Epithelial cell of esophagus (primary cell): ENCODE data around the gene LRRC8A.

Experiments
- DNase-seq: peaks from one replicate; pipeline ENCODE4 v3.0.0; 2010; ENCODE audit warnings: low read depth
- H3K4me3 ChIP-seq: 2 replicates; pipeline ENCODE4 v1.5.1; 2011; ENCODE audit warnings: mild to moderate bottlenecking, low read length, control low read depth
- TF ChIP-seq, protein P1 (sequence below): IDR thresholded peaks from 2 replicates; pipeline ENCODE4 v1.5.1; 2011; ENCODE audit warnings: low read depth, mild to moderate bottlenecking, low read length, control low read depth, inconsistent platforms; ENCODE audit not compliant: insufficient read depth; ENCODE audit errors: missing control alignments

LRRC8A gene

DNA sequence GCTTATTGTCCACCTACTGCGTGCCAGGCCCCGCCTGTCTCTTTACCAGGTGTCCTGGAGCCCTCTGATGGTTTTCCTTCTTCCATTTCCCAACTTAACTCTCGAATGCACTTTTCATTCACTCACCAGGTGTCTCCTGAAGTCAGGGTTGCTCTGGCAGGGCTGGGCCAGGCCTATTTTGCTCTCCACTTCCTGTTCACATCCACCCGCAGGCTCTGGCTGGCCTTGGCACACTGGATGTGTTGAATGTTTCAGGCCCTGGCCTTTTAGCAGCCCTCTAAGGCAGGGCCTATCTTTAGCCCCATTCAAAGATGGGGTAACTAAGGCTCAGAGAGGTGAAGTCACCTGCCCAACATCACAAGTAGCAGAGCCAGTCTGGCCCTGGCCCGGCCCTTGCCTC is 16.4 kb downstream of the LRRC8A start:
- TF ChIP-seq, protein P1, sequence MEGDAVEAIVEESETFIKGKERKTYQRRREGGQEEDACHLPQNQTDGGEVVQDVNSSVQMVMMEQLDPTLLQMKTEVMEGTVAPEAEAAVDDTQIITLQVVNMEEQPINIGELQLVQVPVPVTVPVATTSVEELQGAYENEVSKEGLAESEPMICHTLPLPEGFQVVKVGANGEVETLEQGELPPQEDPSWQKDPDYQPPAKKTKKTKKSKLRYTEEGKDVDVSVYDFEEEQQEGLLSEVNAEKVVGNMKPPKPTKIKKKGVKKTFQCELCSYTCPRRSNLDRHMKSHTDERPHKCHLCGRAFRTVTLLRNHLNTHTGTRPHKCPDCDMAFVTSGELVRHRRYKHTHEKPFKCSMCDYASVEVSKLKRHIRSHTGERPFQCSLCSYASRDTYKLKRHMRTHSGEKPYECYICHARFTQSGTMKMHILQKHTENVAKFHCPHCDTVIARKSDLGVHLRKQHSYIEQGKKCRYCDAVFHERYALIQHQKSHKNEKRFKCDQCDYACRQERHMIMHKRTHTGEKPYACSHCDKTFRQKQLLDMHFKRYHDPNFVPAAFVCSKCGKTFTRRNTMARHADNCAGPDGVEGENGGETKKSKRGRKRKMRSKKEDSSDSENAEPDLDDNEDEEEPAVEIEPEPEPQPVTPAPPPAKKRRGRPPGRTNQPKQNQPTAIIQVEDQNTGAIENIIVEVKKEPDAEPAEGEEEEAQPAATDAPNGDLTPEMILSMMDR: no peak
- no peak overlapping the region for H3K4me3 ChIP-seq
- DNase-seq: no peak

DNA sequence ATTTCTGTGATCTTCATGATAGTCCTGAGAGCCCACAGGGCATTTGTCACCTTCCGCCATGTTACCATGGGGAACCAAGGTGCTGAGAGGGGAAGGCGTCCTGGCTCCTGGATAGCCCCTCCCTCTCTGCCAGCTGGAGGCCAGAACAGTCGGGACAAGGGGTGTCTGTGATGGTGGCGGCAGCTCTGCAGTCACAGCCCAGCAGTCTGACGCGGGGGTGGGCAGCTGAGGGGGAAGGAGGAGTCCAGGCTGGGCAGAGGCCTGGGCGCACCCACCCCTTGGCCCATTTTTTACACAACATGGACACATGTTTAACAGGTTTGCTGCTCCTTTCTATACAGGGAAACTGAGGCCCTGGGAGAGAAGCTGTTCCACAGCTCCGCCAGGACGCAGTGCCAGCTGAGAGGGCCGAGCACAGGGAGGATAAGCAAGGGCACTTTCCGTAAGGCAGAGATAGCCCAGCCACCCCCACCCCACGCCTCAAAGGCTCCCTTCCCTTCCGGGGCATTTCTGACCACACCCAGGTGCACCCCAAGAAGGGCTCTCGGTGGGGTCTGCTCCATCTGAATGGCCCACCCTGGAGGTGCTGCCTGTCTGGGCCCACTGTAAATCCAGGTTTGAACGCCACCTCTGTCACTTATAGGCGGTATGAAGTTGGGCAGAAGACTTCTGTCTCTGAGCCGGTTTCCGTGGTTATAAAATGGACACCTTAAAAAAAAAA is 17.1 kb downstream of the LRRC8A start:
- H3K4me3 ChIP-seq: no peak overlapping the region
- TF ChIP-seq, protein P1: no peak
- no peak for DNase-seq

DNA sequence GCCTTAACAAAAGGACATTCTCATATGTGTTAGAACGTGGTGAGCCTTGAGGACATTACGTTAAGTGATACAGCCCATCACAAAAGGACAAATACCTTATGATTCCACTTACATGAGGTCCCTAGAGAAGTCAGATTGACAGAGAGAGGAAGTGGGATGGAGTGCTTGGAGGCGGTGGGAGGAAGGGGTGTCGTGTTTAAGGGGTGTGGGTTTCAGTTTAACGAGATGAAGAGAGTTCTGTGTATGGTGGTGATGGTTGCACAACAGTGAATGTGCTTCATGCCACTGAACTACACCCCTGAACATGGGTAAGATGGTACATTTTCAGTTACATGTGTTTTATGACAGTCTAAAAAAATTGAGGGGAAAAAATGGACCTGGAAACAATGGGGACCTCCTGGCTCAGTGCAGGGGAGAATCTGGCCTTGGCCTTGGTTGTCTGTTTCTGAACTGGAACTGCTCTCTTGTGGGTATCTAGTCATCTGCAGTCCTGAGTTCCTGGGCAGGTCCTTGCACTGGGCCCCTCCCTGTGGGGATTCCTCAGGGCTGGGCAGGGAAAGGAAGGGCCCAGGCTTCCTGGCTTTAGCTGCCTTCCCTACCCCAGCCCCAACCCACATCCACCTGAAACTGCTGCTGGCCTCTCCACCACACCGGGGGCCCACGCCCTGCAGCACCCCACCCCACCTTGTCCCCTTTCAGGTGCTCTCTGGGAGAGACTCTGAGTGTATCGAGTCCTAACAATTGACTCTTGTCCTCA is 17.8 kb downstream of the LRRC8A start:
- peak; percentile 78 for DNase-seq
- H3K4me3 ChIP-seq: no peak overlapping the region

DNA sequence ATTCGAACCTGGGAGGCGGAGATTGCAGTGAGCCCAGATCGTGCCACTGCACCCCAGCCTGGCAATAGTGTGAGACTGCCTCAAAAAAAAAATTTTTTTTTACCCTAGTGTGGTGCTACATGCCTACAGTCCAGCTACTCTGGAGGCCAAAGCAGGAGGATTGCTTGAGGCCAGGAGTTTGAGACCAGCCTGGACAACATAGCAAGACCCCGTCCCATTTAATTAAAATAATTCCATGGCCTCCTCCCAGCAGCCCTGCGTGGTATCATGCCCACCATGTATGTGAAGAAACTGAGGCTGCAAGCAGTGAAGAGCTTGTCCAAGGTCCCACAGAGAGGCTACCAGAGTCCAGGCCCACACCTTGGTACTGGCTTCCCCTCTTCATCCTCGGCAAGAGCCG is 19.4 kb downstream of the LRRC8A start:
- TF ChIP-seq, protein P1: no peak
- no peak overlapping the region for H3K4me3 ChIP-seq
- no peak for DNase-seq

More for the DNA sequence above, 17.8 kb downstream of the LRRC8A start:
- TF ChIP-seq, protein P1: no peak

DNA sequence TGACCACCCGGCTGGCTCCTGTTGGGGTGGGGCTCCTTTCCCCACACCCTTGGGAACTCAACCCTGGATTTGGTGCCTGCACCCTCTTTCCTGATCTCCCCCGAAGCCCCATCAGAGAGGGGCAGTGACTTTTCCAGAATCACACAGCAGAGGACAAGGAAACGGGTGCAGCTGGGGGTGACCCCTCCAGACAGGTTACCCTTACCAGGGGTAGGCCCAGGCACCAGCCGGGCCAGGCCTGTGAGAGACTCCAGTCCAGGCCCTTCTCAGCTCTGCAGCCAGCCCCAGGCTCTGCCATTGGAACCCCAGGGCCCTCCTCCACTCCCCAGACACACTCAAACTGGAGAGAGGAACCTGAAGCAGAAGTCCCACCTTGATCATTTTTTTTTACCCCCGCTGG is 19.9 kb downstream of the LRRC8A start:
- TF ChIP-seq, protein P1: no peak
- no peak for DNase-seq
- no peak overlapping the region for H3K4me3 ChIP-seq

DNA sequence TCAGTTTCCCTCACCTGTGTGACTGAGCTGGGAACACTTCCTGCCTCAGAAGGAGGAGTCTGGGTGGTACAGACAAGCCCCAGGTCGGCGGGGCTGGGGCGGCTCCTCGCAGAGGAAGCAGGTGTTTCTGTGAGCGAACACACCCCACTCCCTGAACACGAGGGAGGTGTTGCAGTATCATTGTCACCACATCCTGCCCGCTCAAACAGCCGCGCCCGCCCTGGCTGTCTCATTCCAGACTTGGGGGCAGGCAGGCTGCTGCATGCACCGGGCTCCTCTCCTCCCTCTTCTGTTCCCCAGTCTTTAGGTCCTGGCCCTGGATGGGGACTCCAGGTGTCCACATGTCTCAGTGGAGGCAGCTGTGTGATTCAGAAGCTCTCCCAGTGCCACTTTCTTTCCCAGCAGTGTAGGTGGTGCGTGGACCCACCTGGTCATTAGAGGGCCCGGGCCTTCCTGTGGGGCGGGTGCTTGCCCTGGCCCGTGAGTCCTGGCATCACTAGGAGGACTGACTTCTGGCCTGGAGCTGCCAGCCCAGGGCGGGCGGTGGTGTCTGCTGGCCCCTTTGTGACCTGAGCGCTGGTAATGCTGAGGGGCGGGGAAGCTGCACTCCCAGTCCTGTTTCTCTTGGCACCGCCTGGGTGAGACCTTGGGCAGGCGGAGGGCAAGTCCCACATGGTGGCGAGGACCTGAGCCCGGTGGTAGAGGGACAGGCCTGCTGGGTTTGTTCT is 20.6 kb downstream of the LRRC8A start:
- TF ChIP-seq, protein P1: no peak
- peak; percentile 93 for DNase-seq

More for the DNA sequence above, 20.6 kb downstream of the LRRC8A start:
- H3K4me3 ChIP-seq: no peak overlapping the region
